NCI-H2227 (cell line): Measurements from ENCODE around the gene PARD3B.

Experiments
- DNase-seq: peaks from one replicate; lab custom pipeline; 2025; ENCODE audit not compliant: unreplicated experiment; lab: John Stamatoyannopoulos, UW

The PARD3B gene

DNA sequence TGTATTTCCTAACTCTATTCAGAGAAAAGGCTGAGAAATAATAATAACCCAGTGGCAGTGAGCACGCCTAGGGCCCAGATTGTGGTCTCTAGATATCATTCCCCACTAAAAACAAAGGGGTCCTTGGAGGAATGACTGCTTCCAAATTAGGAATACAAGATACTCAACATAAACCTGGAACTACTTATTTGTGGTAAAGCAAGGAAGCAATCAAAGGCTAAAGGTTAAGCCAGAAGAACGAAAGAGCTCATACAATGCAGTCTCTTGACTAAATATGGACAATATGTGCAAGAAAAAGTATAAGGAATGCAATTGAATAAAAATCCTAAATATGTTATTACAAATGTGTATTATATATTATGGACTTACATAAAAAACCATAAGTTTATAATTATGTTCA lies 883.5 kb downstream of the PARD3B start:
- DNase-seq, result no peak

DNA sequence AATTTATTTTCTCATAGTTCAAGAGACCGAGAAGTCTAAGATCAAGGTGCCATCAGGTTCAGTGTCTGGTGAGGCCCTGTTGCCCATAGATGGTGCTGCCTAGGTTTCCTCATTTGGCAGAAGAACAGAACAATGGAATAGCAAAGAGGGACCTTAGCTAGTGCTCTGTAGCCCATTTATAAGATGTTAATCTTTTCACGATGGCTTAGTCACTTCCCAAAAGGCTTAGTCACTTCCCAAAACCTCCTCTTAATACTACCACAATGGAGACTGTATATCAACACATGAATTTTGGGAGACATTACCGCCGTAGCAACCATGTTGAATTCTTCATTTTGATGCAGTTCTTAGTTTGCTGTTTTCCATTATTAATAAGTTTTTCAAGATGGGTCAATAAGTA lies 890.7 kb downstream of the PARD3B start:
- no peak for DNase-seq

DNA sequence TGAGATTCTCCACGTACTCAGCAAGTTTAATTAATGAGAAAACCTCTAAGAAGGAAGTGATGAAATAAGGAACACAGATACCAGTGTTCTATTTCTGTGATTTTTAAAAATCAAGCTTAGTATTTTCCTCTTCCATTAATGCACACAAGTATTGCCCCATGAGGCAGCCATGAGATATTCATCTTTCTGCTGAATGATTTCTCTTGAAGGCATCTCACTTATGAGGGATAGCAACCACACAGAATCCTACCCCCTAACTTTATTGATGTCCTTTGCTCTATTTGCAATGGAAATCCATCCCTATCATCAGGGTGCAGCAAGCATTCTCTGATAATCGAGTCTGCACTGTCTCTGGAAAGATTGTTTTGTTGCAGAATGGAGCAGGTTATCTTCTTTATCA lies 893.0 kb downstream of the PARD3B start:
- DNase-seq, result no peak

DNA sequence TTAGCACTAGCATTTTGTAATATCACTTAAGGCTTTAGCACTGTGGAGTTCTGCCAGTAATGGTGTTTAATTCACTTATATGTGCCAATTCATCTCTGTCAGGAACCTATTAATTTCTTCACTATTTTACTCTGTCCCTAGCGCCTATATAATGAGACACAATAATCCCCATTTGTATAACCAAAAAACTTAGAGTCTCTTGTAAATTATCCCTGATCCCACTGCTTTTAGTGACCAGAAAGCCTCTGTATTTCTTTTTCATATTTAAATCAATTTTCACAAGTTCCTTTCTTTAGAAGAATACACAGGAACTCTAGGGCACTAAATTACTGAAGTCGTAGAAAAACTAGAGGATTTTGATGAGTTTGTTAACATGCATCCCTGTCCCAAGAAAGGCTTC lies 894.3 kb downstream of the PARD3B start:
- DNase-seq, result no peak

DNA sequence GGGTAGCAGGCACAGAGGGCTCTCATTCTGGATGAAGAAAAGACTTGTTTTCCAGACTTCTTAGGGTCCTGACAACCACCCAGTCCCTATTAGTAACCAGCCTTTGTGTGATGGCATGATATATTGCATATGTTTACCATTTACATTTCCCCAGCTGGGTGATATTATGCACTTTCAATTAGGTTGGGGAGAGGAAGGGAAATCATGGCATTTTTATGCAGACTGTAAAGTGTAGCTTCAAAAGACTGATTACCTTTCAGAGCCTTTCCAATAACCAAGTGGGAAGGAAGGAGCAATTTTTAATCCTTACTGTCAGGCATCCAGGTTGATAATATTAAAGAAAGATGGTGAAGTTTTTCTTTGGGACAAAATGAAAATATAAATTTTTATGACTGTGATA lies 896.2 kb downstream of the PARD3B start:
- no peak for DNase-seq

DNA sequence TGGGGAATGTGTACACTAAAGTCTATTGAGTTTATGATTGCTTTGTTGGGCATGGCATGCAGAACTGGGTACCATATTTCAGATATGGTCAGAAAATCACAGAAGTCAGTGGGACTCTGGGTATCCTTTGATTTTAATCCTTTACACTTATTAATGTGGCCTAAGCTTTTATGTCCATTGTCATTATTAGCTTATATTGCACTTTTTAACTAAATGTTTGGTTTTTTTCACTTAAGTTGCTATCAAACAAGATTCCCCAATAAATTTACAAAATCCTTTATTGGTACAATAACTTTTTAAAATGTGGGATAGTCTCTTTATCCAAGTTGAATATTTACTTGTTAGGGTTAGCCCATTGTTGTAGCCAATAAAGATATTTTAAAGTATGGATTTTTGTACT lies 902.9 kb downstream of the PARD3B start:
- DNase-seq, result no peak

DNA sequence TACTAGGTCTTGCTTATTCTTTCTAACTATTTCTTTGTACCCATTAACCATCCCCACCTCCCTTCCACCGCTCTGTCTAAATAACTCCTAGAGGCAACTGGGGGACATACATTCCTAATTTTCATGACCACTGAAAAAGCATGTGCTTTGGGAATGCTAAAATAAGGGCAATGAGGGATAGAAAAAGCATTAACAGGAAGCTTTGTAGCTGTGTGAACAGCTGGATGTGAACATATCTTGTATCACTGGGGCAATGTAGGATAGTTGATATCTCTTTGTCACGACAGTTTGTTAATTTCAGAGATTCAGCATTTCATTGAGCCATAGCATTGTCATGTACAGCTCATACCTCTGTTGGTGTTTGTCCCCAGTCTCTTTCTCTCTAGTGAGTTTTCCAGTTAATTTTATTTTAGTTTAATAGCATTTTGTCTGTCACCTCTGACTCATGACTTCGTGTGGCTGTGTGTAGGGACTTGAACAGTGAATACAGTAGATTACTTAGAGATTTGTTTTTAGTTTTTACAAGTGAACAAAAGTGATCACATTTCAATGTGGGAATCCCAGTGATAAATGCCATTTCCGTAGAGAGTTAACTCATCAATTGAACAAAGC lies 906.7 kb downstream of the PARD3B start:
- DNase-seq, result no peak

DNA sequence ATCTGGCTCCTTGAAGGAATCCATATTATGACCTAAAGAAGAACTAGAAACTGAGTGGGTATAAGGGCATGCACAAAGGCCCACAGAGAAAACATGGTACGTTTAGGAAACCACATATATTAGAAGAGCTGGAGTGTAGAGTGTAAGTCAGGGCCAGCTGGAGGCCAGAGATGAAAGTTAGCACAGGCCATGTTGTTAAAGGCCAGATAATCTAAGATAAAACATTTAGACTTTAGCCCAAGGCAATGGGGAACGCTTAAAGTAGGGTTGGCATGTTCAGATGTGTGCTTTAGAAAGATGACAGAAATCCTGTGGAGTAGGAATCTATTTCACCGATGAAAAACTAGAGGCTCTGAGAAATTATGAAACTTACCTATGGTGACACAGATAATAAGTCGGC lies 907.9 kb downstream of the PARD3B start:
- no peak for DNase-seq

DNA sequence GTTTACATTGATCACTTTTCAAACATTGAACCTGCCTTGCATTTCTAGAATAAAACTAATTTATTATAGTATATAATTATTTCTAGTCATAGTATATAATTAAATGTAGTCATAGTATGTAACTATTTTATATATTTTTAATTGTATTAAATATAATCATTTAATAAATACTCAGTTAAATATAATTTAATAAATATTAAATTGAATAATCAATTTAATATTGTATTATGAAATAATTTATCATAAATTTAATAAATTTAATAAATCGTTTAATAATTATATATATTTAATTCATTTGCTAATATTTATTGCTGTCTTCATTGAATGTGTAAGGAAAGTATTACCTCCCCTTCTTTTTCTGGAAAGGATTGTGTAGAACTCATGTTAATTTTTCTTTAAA lies 911.4 kb downstream of the PARD3B start:
- no peak for DNase-seq

DNA sequence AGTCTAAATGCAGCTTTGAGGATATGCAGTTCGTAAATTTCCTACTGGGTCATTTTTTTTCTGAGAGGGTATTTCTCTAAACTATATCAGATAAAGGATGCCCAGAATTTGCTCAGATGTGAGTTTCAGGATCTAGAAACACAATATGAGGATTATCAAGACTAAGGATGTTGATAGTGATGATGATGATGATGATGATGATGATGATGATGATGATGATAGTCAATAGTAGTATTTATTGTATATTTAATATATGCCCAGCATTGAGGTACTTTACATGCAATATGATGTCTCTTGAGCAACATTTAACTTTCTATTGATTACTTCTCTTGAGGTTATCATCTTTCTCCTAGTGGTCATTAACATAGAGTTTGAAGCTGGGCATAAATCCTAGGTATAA lies 914.9 kb downstream of the PARD3B start:
- DNase-seq, result no peak

DNA sequence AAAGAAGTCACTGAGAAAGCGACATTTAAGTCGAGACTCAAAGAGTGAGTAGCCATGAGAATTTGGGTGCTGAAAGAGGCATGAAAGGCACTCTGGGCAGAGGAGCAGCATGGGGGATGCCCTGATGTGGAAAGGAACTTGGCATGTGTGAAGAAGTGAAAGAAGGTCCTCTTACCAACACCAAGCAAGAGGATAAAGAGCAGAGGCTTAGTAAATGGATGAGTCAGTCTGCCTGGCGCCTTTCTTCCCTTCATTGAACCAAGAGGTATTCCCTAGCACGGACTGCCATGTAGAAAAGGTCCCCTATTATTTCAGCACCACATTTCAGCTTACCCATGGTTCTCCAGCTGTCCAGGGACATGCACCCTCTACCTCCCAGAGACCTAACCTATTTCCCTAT lies 915.9 kb downstream of the PARD3B start:
- no peak for DNase-seq

DNA sequence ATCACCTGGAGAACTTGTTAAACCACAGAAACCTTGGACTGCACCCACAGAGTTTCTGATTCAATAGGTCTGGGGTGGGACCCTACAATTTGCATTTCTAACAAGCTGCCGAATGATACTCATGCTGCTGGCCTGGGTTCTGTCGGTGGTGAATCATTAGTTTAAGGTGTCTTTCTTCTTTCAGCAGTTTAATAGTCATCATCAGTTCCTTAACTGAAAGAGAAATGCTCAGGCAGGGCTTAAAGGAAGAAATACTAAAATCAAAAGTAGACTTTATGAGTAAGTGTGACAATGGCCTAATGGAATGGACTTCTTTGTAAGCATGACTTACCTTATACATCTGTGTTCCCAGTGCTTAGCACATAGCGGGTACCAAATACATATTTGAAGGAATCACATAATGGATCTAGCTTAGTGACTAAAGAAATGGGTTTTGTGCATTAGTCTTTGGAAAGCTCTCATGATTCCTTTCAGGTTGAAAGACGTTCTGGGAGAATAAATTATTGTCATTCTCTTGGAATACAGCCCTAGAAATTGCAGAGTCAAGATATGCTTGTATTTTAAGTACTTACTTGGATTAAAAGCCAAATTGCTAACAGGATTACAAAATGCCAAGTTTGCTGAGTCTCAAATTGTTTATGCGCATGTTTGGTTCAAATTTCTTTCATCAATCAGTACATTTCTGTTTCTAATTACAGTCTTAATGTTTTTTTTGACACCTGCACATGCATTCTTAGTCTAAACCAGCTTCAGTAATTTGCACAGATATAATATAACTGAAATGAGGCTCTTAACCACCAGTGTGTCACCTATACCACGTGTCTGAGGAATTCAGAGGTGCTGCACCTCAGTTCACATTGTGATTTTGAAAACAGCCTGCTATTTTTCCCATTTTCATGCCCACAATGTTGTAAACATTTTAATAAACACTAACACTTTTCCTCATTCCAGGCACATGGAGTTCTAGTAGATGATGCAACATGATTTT lies 916.7 kb downstream of the PARD3B start:
- DNase-seq, result no peak

DNA sequence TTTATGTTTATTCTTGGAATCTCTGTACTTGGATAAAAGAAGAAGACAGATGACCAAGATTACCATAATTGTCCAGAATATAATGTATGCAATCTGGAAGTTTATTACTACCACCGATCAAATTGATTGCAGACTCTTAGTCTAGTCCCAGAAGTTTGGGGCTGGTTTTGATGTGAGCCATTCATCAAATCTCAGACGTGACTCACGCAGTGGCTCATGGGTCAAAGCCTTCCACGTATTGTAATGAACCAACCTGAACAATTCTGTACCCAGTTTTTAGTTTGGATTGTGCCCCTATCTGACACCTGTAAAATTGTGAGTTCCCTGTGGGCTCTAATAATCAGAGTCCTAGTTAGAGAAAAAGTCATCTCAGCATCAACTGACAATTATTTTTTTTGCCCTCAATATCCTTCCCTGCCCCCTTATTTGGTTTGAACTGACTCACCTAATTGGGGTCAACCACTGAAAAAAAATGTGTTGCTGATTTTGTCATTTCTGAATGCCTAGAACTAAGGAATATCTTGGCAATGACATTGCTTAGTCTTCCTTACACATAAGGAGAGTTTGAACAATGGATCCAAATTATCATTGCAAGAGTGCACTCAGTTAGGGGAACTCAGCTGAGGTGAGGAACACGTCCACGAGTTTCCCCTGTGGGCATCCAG lies 917.5 kb downstream of the PARD3B start:
- no peak for DNase-seq

DNA sequence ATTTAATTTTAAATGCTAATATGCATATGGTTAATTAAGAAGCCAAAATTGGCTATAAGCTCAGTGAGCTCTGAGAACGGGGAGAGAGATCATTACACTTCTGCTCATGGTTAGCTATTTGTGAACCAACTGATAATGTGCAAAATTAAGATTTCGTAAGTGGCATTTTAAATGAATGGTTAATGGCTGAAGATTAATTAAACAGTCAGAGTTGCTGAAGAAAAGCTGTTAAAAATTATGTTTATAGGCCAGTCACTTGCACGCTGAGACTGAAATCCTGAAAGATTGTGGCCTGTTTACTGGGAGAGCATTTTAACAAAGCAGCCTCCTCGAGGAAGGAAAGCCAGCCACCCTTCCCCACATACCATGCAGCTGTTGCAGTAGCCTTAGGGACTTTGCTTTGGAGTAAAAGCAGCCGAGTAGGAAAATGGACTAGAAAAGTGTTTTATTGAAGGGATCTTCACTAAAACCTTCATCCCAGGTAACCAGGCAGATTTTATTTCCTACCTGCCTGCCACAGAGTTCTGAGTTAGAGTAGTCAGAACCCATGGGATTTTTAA lies 918.3 kb downstream of the PARD3B start:
- no peak for DNase-seq

DNA sequence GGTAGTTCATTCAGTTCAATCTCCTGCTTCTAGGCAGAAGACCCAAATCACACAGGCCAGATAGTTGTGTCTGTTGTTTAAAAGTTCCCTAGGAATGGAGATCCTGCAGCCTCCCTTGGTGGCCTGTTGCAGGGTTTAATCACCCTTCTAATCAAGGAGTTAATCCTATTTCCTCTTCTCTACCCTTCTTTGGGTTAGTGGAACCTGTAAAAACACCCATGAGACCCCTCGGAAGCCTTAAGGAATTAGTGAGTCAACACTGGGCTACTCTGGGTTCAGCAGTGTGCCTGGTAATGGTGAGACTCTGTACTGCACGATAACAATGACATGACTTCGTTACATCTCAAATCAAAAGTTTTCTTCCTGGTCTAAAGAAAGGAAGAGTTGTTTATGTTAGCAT lies 919.4 kb downstream of the PARD3B start:
- DNase-seq, result no peak

DNA sequence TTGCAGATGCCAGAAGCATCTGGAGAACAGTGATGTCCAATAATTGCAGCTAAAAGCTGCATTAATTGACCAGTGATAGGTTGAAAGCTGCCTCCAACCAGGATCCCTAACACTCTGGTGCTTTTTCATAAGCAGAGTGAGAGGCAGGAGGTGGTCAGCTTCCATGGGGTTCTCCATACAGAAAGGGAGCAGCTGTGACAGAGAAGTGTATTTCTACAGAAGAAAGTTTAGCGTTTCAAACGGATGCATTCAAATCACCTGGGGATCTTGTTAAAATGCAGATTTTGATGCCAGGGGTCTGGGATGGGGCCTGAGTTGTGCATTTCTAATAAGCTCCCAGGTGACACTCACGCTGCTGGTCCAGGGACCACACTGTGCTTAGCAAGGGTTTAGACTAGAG lies 920.5 kb downstream of the PARD3B start:
- DNase-seq, result peak; percentile 17

DNA sequence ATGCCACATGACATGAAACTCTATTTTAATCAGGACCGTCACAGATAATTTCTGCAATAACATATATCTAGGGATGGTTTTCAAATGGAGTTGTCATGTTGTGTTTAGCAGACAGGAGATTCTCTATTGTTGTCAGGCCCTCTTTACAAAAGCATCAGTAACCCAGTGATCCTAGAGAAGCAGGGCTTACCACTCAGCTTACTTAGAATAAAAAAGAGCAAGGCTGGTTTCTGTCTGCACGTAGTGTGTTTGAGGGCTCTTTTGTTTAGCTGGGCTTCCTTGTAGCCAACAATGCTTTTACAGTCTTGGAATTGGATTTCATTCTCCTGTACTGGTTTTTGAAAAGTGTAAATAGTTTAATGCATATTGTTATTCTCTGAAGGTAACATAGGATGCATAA lies 926.5 kb downstream of the PARD3B start:
- no peak for DNase-seq

DNA sequence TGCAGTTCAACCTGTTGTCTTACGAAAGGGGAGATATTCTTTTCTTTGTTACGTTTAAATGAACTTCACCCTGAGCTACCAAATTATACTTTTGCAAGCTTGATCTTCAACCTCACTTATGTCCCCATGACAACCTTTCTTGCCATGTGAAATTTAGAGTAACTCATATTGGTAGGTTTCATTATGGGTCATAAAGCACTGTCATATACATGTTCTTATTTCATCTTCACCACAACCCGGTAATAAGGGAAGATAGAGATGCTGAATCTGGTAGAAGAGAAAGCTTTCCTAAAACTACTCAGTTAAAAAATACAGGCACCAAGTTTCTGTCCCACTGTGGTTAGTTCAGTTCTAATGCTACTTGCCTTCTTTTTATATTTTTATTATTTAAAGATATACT lies 928.5 kb downstream of the PARD3B start:
- DNase-seq, result peak; percentile 45

DNA sequence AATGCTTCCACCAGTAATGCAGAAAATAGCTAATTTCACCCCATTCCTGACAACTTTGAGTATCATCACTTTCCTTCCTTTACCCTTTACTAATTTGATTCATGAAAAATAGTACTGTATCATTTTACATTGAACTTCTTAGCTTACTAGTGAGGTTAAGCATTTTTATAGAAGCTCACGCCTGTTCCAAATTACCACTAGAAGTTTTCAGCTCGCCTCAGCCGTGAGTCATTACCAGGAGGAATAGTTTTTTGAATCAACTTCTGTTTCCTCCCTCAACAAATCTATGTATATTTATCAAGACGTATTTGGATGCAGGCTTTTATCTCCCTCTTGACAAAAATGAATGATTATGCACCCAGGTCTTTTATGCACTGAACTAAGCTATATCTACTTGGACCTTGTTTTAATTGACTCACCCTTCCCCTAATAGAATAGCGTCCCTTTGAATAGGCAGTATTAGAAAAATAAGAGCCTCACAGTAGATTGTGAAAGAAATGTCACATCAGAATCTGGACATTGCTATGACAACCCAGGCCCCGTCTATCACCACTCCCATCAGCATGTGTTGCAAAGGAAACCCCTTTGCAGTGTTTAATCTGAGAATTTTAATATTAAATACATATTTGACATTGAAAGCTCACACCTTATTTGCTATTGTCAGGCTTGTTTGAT lies 929.6 kb downstream of the PARD3B start:
- no peak for DNase-seq

DNA sequence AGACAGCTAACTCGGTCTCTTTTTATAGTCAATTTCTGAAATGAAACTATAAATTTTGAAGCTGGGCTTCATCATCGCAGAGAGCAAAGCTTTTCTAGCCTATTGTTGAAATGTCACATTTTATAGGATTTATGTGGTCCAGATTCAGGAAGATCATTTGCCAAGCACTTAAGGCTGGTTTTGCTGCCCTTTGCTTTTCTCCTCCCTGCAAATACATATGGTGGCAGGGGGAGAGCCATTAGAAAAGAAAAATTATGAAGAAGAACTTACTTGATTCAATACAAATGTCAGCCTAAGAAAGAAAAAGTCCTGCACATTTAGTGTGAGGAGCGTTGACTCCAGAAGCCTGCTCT lies 930.1 kb downstream of the PARD3B start:
- peak; percentile 90 for DNase-seq

DNA sequence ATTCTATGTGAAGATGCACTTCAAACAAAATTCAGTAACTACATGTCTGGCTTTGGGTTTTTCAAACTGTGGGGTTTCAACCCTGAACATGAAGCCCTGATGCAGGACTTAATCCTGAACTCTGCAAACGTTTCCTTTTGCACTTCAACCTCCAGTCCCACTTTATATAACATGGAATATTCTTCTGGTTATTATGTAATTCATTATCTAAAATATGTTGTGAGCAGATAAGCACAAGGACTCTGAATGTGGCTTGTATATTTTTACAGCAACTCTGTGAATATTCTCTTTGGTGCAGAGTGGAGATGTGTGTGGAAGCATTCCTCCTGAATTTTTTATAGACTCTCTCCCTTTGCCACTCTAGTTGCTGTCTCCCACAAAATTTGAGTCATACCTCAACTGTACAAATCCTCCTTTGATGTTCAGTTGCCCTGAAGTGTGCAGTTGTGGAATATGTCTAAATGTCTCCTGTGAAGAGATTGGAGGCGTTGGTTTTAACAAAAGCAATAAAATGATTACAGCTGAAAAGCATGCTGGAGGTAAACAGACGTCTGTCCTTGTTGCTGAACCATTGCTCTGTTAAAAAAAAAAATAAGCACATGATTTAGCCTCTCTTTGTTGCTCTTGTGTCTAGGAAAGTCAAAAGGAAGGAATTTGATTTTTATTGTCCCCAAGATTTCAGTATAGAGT lies 931.9 kb downstream of the PARD3B start:
- DNase-seq, result no peak
